Activated T-helper 2 cell treated with anti-CD3 and anti-CD28 coated beads, Interferon-gamma antibody, Interleukin-2, Interleukin-4, amounts not matched to agents 10 μg/mL and 5 μg/mL and 100 μg/mL, durations not matched to agents 14 hours and 24 hours and 36 hours (primary cell): ENCODE results near the gene ADTRP. TPM values are rescaled to one million over a fixed set of nuclear protein-coding genes. Genes with fewer than 3 reads are reported as not detected.
"Not testable (repeated sequence)": the region's sequence is repeated elsewhere in the genome, so short reads cannot be mapped to it uniquely, and the experiment has no call there.

Experiments
- DNase-seq: peaks from one replicate; pipeline ENCODE4 v3.0.0; 2021; ENCODE audit warnings: low spot score
- H3K27ac Mint-ChIP-seq: one replicate; pipeline ENCODE4 v1.8.0; 2021; ENCODE audit warnings: mixed read lengths
- H3K27me3 Mint-ChIP-seq: one replicate; pipeline ENCODE4 v1.8.0; 2021; ENCODE audit warnings: low read depth, mixed read lengths
- H3K36me3 Mint-ChIP-seq: one replicate; pipeline ENCODE4 v1.8.0; 2021; ENCODE audit warnings: low read depth, mixed read lengths
- H3K4me1 Mint-ChIP-seq: one replicate; pipeline ENCODE4 v1.8.0; 2021; ENCODE audit warnings: low read depth, mixed read lengths
- H3K4me3 Mint-ChIP-seq: one replicate; pipeline ENCODE4 v1.8.0; 2021; ENCODE audit warnings: low read depth, mild to moderate bottlenecking, moderate library complexity, mixed read lengths
- H3K9me3 Mint-ChIP-seq: one replicate; pipeline ENCODE4 v1.8.0; 2021; ENCODE audit warnings: mixed read lengths
- intact Hi-C: fragments of 100-400 bp; cut with micrococcal nuclease; formaldehyde crosslinking; loops from one replicate; pipeline ENCODE4 v1.15.1; 2023
- total RNA-seq: library from RNA; stranded (reverse); gene quantifications from 2 replicates; pipeline ENCODE4 v1.2.3, GENCODE V29; 2022

The ADTRP gene
- total RNA-seq, 1 donor from 2014 or later, result 1.6 TPM

GRCh38 chr6:11811644-11812264 lies 33.2 kb upstream of the ADTRP start:
- intact Hi-C loops, result no loop called here
- Mint-ChIP-seq H3K9me3 (no peaks in the 10 kb centered on the region), H3K36me3 (no peaks in the 10 kb centered on the region), H3K27ac (no peak overlapping the region), H3K27me3 (no peaks in the 10 kb centered on the region), H3K4me3 (no peak overlapping the region), H3K4me1 (peaks cover 2% of the 10 kb centered on the region)
- no peak for DNase-seq

DNA sequence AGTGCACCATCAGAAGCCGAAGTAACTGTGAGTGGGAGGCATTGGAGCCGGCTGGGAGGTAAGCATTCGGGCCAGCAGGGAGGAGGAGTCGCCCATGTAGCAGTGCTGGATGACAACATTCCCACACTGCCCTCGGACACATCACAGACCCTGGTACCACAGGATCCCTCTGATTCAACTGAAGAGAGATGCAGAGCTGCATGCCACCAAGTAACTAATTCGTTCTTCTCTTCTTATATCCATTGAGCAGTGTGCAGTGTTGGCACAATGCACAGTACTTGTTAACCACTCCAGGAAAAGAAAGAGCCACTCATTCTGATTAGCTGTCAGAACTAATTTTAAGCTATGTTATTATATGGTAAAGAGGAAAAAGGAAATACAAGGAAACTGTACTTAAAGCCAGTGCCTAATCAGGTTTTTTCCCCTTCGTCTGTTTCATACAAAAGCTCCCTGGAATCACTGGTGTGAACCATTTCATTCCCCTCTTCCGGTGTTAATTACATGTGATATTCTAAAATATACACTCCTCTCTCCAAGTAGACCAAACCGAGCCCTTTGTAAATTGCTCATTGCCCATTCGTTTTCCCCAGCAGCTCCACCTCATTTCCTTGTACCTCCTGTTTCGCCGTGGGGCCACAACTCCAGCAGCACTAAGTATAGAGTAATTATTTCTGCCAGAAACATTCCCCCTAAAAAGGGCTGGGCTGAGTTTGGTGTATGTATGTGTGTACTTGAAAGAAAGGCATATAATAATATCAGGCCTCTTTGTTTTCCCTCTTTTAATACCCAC lies 32.4 kb upstream of the ADTRP start:
- DNase-seq, result no peak
- intact Hi-C loops, result no loop called here
- Mint-ChIP-seq H3K36me3 (no peaks in the 10 kb centered on the region), H3K9me3 (no peaks in the 10 kb centered on the region), H3K4me1 (peaks cover 7% of the 10 kb centered on the region), H3K27ac (no peak overlapping the region), H3K27me3 (no peaks in the 10 kb centered on the region), H3K4me3 (no peak overlapping the region)

DNA sequence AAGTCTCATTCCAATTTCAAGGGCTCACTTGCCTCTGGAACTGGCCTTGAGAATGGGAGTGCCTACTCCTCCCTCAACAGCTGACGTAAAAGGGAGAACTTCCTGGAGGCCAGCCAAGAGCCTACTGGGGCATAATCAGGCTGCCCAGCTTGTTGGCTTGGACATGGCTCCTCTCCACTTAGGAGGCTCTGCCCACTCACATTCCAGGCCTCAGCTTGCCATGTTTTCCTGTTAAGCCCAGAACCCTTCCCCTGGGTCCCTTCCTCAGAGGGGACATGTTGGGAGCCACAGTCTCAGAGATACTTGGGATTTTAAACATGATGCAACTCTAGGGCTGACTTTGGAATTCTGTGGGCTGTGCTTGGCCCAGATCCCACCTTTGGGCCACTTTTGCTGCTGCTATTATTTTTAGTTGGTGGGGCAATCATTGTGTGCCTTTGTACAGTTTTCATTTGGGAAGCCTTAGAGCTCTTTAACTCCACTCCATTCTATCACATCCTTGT lies 31.5 kb upstream of the ADTRP start:
- Mint-ChIP-seq H3K27ac (no peak overlapping the region), H3K27me3 (no peaks in the 10 kb centered on the region), H3K36me3 (no peaks in the 10 kb centered on the region), H3K4me1 (peaks cover 7% of the 10 kb centered on the region), H3K4me3 (no peak overlapping the region), H3K9me3 (no peaks in the 10 kb centered on the region)
- intact Hi-C loops, result no loop called here
- DNase-seq, result no peak

DNA sequence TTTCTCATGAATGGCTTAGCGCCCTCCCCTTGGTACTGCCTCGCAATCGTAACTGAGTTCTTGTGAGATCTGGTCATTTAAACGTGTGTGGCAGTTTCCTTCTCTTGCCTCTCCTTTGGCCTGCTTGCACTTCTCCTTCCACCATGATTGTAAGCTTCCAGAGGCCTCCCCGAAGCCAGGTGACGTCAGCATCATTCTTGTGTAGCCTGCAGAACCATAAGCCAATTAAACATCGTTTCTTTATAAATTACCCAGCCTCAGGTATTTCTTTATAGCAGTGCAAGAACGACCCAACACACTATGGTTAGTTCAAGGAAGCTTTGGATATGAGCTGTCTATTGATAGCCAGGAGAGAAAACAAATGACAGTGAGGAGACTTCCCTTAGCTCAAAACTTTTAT lies 29.5 kb upstream of the ADTRP start:
- intact Hi-C loops, result no loop called here
- Mint-ChIP-seq H3K27me3 (no peaks in the 10 kb centered on the region), H3K4me1 (peaks cover 7% of the 10 kb centered on the region), H3K9me3 (no peaks in the 10 kb centered on the region), H3K36me3 (no peaks in the 10 kb centered on the region), H3K27ac (no peak overlapping the region), H3K4me3 (no peak overlapping the region)
- no peak for DNase-seq

- no peaks in the 10 kb centered on the region for H3K27me3 Mint-ChIP-seq
- no peaks in the 10 kb centered on the region for H3K9me3 Mint-ChIP-seq
- no peak overlapping the region for H3K4me3 Mint-ChIP-seq
- H3K4me1 Mint-ChIP-seq, result peaks cover 7% of the 10 kb centered on the region
- no peak overlapping the region for H3K27ac Mint-ChIP-seq
- H3K36me3 Mint-ChIP-seq, result no peaks in the 10 kb centered on the region
- DNase-seq, result no peak
- intact Hi-C loops, result no loop called here
Measured at GRCh38 chr6:11806561-11807317, 28.1 kb upstream of the ADTRP start.

GRCh38 chr6:11805259-11806053 lies 26.9 kb upstream of the ADTRP start:
- DNase-seq, result no peak
- no peaks in the 10 kb centered on the region for H3K27me3 Mint-ChIP-seq
- no peak overlapping the region for H3K4me3 Mint-ChIP-seq
- H3K27ac Mint-ChIP-seq, result no peak overlapping the region
- no peaks in the 10 kb centered on the region for H3K36me3 Mint-ChIP-seq
- intact Hi-C loops, result no loop called here
- no peaks in the 10 kb centered on the region for H3K9me3 Mint-ChIP-seq
- peaks cover 7% of the 10 kb centered on the region for H3K4me1 Mint-ChIP-seq

GRCh38 chr6:11804701-11805100 lies 26.1 kb upstream of the ADTRP start:
- Mint-ChIP-seq H3K27ac (no peak overlapping the region), H3K4me1 (peaks cover 7% of the 10 kb centered on the region), H3K9me3 (no peaks in the 10 kb centered on the region), H3K27me3 (no peaks in the 10 kb centered on the region), H3K36me3 (no peaks in the 10 kb centered on the region), H3K4me3 (no peak overlapping the region)
- intact Hi-C loops, result no loop called here
- DNase-seq, result no peak

DNA sequence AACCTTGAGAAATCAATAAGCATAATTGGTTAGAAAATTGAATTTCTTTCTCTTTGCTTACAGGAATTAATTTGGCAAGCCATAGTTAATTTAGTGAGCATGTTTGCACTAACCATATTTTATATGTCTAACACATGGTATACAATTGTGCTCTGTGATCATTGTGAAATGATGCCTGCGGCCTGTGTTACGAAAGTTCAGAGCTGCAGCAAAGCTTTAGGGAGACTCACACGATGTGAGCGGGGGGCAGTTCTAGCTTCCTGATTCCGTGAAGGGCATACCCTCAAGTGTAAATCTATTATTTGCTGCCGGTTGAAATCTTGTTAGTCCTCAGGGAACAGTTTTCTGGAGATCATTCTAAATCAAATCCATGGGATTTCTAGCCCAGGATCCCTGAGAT lies 25.5 kb upstream of the ADTRP start:
- Mint-ChIP-seq H3K9me3 (no peaks in the 10 kb centered on the region), H3K27ac (no peak overlapping the region), H3K4me3 (no peak overlapping the region), H3K27me3 (no peaks in the 10 kb centered on the region), H3K4me1 (peaks cover 7% of the 10 kb centered on the region), H3K36me3 (no peaks in the 10 kb centered on the region)
- intact Hi-C loops, result no loop called here
- DNase-seq, result no peak

DNA sequence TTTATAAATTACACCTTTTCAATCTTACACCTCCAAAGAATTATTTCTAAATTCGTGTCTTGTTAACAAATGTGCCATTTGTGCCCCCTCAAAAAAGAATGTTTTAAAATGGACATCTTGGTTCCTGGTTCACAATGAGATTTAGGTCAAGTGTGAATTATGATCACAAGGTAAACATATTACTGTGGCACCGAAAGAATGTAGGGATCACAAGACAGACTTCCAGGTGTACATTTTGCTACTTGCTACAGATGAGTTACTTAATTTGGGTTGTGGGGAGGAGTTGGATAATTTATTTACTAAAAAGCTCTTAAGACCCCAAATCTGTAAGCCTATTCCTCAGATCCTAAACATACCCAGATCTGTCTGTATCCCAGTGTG lies 25.0 kb upstream of the ADTRP start:
- DNase-seq, result no peak
- Mint-ChIP-seq H3K4me1 (peaks cover 7% of the 10 kb centered on the region), H3K27me3 (no peaks in the 10 kb centered on the region), H3K9me3 (no peaks in the 10 kb centered on the region), H3K36me3 (no peaks in the 10 kb centered on the region), H3K4me3 (no peak overlapping the region), H3K27ac (no peak overlapping the region)
- intact Hi-C loops, result no loop called here

DNA sequence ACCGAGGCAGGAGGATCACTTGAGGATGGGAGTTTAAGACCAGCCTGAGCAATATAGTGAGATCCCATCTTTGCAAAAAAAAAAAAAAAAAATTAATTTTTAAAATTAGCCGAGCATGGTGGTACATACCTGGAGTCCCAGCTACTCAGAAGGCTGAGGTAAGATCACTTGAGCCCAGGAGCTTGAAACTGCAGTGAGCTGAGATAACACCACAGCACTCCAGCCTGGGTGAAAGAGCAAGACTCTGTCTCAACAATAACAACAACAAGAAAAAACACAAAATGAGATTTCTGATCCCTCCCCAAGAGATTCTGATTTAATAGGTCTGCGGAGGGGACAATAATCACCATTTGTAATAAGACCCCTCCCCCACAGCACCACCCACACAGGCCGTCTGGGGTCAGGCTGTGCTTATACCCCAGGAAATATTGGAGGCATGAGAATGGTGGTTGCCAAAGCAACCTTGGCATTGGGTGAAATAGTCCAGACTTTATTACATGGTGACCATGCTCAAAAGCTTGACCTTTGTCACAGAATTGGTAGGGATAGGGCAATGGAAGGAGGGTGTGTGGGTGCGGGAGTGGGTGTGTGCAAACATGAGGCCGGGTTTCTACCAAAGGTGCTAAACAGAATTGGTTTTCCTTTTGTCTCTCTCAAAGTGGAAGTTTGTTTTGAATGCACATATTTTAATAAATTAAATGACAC lies 24.4 kb upstream of the ADTRP start:
- Mint-ChIP-seq H3K4me3 (no peak overlapping the region), H3K27me3 (no peaks in the 10 kb centered on the region), H3K36me3 (no peaks in the 10 kb centered on the region), H3K9me3 (no peaks in the 10 kb centered on the region), H3K4me1 (peaks cover 7% of the 10 kb centered on the region), H3K27ac (no peak overlapping the region)
- intact Hi-C loops, result no loop called here
- DNase-seq, result no peak

DNA sequence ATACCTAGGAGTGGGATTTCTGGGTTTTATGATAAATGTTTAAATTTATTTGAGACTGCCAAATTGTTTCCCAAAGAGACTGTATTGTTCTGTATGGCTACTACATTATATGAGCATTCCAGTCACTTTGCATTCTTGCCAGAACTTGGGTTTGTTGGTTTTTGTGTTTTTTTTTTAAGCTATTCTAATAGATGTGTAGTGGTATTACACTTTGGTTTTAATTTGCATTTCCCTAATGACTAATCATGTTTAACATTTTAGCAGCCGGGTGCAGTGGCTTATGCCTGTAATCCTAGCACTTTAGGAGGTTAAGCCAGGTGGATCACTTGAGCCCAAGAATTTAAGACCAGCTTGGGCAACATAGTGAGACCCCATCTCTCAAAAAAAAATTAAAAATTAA lies 21.9 kb upstream of the ADTRP start:
- H3K27me3 Mint-ChIP-seq, H3K27ac Mint-ChIP-seq, H3K4me1 Mint-ChIP-seq, H3K4me3 Mint-ChIP-seq, DNase-seq, H3K9me3 Mint-ChIP-seq, H3K36me3 Mint-ChIP-seq, intact Hi-C loops: not testable (repeated sequence)

GRCh38 chr6:11798538-11798937 lies 19.9 kb upstream of the ADTRP start:
- Mint-ChIP-seq H3K9me3 (no peaks in the 10 kb centered on the region), H3K27ac (no peak overlapping the region), H3K27me3 (peaks cover 2% of the 10 kb centered on the region), H3K4me1 (no peaks in the 10 kb centered on the region), H3K4me3 (no peak overlapping the region), H3K36me3 (no peaks in the 10 kb centered on the region)
- intact Hi-C loops, result no loop called here
- DNase-seq, result no peak
